Activated CD4-positive, CD25-positive, alpha-beta regulatory T cell treated with anti-CD3 and anti-CD28 coated beads, Interleukin-2, amount 50 U/mL, for 24 hours (primary cell): ENCODE data around the gene TMPRSS2.

ENCODE experiments used
- ATAC-seq, 2 donors: fragments of 150-1000 bp; cut with Tn5 transposase; one replicate each; pipeline ENCODE4 v1.10.0; 2021; ENCODE audit warnings: mild to moderate bottlenecking in 1 of 2, moderate library complexity in 1 of 2

TMPRSS2 gene

DNA sequence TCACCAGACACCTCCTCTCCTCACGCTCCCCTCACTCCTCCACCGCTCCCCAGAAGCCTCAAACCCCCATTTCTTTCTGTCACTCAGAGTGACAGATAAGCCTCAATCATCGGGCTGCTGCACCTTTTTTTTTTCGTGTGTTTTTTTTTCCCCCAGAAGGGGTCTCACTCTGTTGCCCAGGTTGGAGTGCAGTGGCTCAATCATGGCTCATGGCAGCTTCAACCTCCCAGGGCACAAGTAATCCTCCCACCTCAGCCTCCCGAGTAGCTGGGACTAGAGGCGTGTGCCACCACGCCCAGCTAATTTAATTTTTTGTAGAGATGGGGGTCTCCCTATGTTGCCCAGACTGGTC lies 1.2 kb upstream of the TMPRSS2 start:
- no peak for ATAC-seq

DNA sequence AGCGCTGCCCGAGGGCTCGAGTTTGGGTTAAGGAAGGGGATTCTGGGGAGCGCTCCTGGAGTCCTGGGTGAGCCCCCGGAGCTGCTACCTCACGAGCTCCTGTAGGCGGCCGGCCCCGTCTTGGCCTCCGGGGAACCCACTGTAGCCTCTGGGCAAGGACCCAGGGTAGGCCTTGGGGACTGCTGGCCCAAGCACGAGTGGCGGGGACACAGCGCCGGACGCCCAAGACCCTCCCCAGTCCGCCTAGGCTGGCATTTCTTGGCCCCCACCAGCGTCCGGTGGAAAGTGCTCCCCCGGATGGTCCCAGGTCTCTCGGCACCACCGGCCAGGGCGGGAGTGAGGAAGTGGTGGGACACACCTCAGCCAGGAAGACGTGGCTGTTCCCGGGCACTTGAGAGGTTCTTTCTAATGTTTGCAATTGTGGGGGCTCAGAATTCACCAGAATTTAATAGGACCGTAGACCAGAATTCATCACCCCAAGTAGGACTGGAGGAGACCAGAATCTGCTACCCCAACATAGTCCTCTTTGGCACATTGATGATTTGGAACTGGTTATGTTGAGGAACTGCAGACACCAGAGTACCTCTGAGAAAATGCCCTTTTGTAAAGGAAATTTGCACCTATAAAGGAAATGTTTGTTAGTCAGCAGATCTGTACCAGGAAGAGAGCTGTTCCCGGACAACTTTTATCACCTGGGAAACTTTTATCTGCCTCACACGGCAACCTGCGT lies 622 bp upstream of the TMPRSS2 start:
- no peak for ATAC-seq

GRCh38 chr21:41506611-41507520 lies 1.1 kb downstream of the TMPRSS2 start:
- ATAC-seq: no peak

- ATAC-seq: no peak
Measured at GRCh38 chr21:41506005-41506594, 1.9 kb downstream of the TMPRSS2 start.

DNA sequence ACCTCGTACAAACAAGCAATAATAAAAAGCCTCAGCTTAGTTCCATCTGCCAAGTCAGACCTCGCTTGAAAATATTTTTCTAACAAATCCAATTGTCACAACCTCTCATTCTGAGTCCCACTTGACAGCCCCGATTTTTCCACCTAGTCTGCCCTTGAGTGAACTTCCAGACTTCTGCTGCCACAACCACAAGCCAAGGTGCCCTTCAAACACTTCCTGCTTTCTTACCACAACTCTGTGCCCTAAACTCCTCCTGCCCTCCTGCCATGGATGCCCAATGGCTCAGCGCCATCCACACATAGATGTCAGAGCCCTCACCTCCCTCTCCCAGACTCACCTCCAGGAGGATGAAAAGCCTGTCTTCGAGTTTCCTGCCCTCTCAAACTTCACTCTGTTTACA lies 3.9 kb downstream of the TMPRSS2 start:
- ATAC-seq: no peak

GRCh38 chr21:41503331-41503730 lies 4.6 kb downstream of the TMPRSS2 start:
- ATAC-seq: no peak

GRCh38 chr21:41501919-41502318 lies 6.0 kb downstream of the TMPRSS2 start:
- ATAC-seq: no peak

- ATAC-seq: no peak
Measured at GRCh38 chr21:41500931-41501381, 7.0 kb downstream of the TMPRSS2 start.

GRCh38 chr21:41500363-41500762 lies 7.6 kb downstream of the TMPRSS2 start:
- no peak for ATAC-seq

- ATAC-seq: no peak
Measured at GRCh38 chr21:41499920-41500319, 8.0 kb downstream of the TMPRSS2 start.

DNA sequence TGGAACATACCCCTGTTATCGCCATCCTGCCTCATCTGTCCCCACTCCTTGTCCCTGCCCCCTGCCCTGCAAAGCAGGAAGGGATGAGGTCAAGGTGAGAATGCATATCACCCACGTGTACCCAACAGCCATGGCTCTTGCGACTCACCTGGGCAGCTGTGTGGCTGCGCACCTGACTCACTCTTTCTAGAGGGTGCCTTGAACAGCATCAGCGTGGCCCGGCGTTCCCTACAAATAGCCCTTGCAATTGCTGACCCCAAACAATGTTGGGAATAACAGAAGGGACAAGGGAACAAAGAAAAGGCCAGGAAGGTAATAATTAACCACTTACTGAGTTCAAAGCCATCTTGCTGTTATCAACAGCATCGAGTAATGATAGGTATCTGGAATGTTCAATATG lies 10.2 kb downstream of the TMPRSS2 start:
- ATAC-seq: no peak

GRCh38 chr21:41497008-41497407 lies 10.9 kb downstream of the TMPRSS2 start:
- ATAC-seq: no peak

DNA sequence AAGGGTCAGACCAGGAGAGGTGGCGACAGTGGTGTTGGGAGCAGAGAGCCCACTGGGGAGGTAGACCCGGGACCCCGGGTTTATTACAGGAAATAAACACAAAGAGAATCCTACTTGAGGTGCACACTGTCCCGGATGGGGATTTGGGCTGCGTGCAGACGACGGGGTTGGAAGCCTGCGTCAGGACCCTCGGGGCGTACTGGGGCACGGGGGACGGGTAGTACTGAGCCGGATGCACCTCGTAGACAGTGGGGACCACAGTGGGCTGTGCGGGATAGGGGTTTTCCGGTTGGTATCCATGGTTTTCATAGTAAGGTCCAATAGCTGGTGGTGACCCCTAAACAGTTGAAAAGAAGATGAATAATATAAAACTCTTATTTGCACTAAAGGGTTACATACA lies 13.7 kb downstream of the TMPRSS2 start:
- no peak for ATAC-seq

DNA sequence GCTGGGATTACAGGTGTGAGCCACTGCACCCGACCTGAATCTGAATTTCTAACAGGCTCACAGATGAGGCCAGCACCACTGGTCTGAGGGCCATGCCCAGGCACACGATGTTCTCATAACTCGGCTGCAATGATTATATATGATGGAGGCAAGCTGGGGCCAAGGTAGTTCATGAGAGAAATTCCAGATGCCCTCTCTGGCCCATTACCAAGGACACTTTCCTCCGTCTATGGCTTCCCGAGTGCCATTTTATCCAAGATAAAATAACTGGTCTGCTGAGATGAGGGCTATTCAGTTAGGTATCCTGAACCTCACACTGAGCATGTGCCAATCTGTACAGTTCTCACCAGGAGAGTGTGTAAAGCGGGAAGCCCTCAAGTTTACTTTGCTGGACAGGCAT lies 16.5 kb downstream of the TMPRSS2 start:
- no peak for ATAC-seq

GRCh38 chr21:41490330-41490729 lies 17.6 kb downstream of the TMPRSS2 start:
- no peak for ATAC-seq

GRCh38 chr21:41489329-41489728 lies 18.6 kb downstream of the TMPRSS2 start:
- ATAC-seq: no peak

GRCh38 chr21:41488080-41488479 lies 19.9 kb downstream of the TMPRSS2 start:
- ATAC-seq: no peak

- no peak for ATAC-seq
Measured at GRCh38 chr21:41487082-41487481, 20.9 kb downstream of the TMPRSS2 start.

GRCh38 chr21:41483973-41484372 lies 24.0 kb downstream of the TMPRSS2 start:
- peak; percentile 35 to 58 for ATAC-seq

GRCh38 chr21:41483415-41483814 lies 24.5 kb downstream of the TMPRSS2 start:
- ATAC-seq: no peak

DNA sequence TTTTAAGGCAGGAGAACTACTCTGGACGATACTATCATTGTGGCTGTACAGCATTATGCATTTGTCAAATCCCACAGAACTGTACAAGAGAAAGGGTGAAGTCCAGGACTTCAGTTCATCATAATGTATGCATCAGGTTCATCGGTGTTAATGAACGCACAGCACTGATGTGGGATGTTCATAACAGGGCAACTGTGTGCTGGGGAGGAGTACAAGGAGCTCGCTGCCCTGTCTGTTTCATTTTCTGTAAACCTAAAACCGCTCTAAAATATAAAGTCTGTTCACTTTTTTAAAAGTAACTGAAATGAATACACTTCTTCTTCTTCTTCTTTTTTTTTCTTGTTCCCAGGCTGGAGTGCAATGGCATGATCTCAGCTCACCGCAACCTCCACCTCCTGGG lies 25.0 kb downstream of the TMPRSS2 start:
- ATAC-seq: no peak

- no peak for ATAC-seq
Measured at GRCh38 chr21:41482301-41482700, 25.7 kb downstream of the TMPRSS2 start.

GRCh38 chr21:41481191-41481590 lies 26.8 kb downstream of the TMPRSS2 start:
- ATAC-seq: no peak
